Liver (tissue), 9 donors: ENCODE measurements around the gene FN3K. TPM values are rescaled to one million over a fixed set of nuclear protein-coding genes. Genes with fewer than 3 reads are reported as not detected.

Source experiments
- DNase-seq: peaks from one replicate; pipeline ENCODE4 v3.0.0-alpha.2; 2017; ENCODE audit warnings: low spot score
- H3K27ac ChIP-seq, 2 donors: one replicate each; pipeline ENCODE4 v1.7.0; 2013; ENCODE audit warnings: inconsistent platforms in 2 of 2, low read length in 2 of 2, control low read depth in 1 of 2, low read depth in 1 of 2, mild to moderate bottlenecking in 1 of 2
- H3K27me3 ChIP-seq, 4 donors: one replicate each; pipeline versions ENCODE4 v1.6.1 to v1.7.0; 2013; ENCODE audit warnings: low read length in 3 of 4, inconsistent platforms in 1 of 4, mild to moderate bottlenecking in 1 of 4, moderate library complexity in 1 of 4; ENCODE audit not compliant: control insufficient read depth in 4 of 4, insufficient read depth in 4 of 4
- H3K36me3 ChIP-seq, 4 donors: one replicate each; pipeline versions ENCODE4 v1.6.1 to v1.7.0; 2013; ENCODE audit warnings: low read length in 3 of 4, mild to moderate bottlenecking in 3 of 4, low read depth in 1 of 4, moderate library complexity in 1 of 4; ENCODE audit not compliant: control insufficient read depth in 4 of 4, insufficient read depth in 3 of 4
- H3K4me1 ChIP-seq, 4 donors: one replicate each; pipeline versions ENCODE4 v1.6.1 to v1.7.0; 2013; ENCODE audit warnings: low read length in 3 of 4, mild to moderate bottlenecking in 3 of 4, moderate library complexity in 1 of 4; ENCODE audit not compliant: control insufficient read depth in 4 of 4, insufficient read depth in 4 of 4
- H3K4me3 ChIP-seq, 3 donors: one replicate each; pipeline versions ENCODE4 v1.6.1 to v1.7.0; 2013; ENCODE audit warnings: low read length in 3 of 3, control low read depth in 1 of 3, low read depth in 1 of 3, mild to moderate bottlenecking in 1 of 3
- H3K9ac ChIP-seq, 2 donors: one replicate each; pipeline ENCODE4 v1.7.0; 2013; ENCODE audit warnings: low read length in 2 of 2, mild to moderate bottlenecking in 2 of 2, moderate library complexity in 2 of 2, control low read depth in 1 of 2, low read depth in 1 of 2
- H3K9me3 ChIP-seq, 4 donors: one replicate each; pipeline versions ENCODE4 v1.6.1 to v1.7.0; 2013; ENCODE audit warnings: low read length in 3 of 4; ENCODE audit not compliant: control insufficient read depth in 4 of 4
- ATF3 ChIP-seq: IDR thresholded peaks from 2 replicates; pipeline ENCODE4 v1.6.1; 2016; ENCODE audit warnings: antibody characterized with exemption
- CTCF ChIP-seq: fragments of 150-350 bp; IDR thresholded peaks from 2 replicates; pipeline ENCODE4 v1.5.1; 2017; ENCODE audit warnings: improper control_type of control experiment, low read depth, low read length; ENCODE audit not compliant: missing input control
- EGR1 ChIP-seq, 2 donors: IDR thresholded peaks; 2 replicates each; pipeline ENCODE4 v1.6.1; 2016 to 2018; ENCODE audit warnings: antibody characterized with exemption in 2 of 2, low read depth in 2 of 2
- FOXA1 ChIP-seq: IDR thresholded peaks from 2 replicates; pipeline ENCODE4 v1.6.1; 2016; ENCODE audit warnings: antibody characterized with exemption
- FOXA2 ChIP-seq: IDR thresholded peaks from 2 replicates; pipeline ENCODE4 v1.6.1; 2016; ENCODE audit warnings: antibody characterized with exemption
- GABPA ChIP-seq, 2 donors: IDR thresholded peaks in 1 of 2; conservative IDR thresholded peaks in 1 of 2; 2 replicates each; pipeline ENCODE4 v1.6.1; 2016; ENCODE audit warnings: antibody characterized with exemption in 2 of 2, mild to moderate bottlenecking in 1 of 2, moderate library complexity in 1 of 2
- HNF4A ChIP-seq, 2 donors: conservative IDR thresholded peaks; 2 replicates each; pipeline ENCODE4 v1.6.1; 2016; ENCODE audit warnings: antibody characterized with exemption in 2 of 2, mild to moderate bottlenecking in 2 of 2
- HNF4G ChIP-seq: IDR thresholded peaks from 2 replicates; pipeline ENCODE4 v1.6.1; 2016; ENCODE audit warnings: antibody characterized with exemption
- JUND ChIP-seq, 2 donors: IDR thresholded peaks; 2 replicates each; pipeline ENCODE4 v1.6.1; 2016; ENCODE audit warnings: antibody characterized with exemption in 2 of 2
- MAX ChIP-seq: IDR thresholded peaks from 2 replicates; pipeline ENCODE4 v1.6.1; 2016; ENCODE audit warnings: antibody characterized with exemption
- NR2F2 ChIP-seq: IDR thresholded peaks from 2 replicates; pipeline ENCODE4 v1.6.1; 2016; ENCODE audit warnings: antibody characterized with exemption
- RAD21 ChIP-seq, 2 donors: IDR thresholded peaks; 2 replicates each; pipeline ENCODE4 v1.6.1; 2016; ENCODE audit warnings: antibody characterized with exemption in 2 of 2, mild to moderate bottlenecking in 2 of 2
- REST ChIP-seq: IDR thresholded peaks from 2 replicates; pipeline ENCODE4 v1.6.1; 2016; ENCODE audit warnings: antibody characterized with exemption, mild to moderate bottlenecking
- RXRA ChIP-seq, 2 donors: IDR thresholded peaks; 2 replicates each; pipeline ENCODE4 v1.6.1; 2017 to 2018; ENCODE audit warnings: antibody characterized with exemption in 2 of 2, mild to moderate bottlenecking in 1 of 2
- SP1 ChIP-seq: IDR thresholded peaks from 2 replicates; pipeline ENCODE4 v1.6.1; 2018; ENCODE audit warnings: antibody characterized with exemption, mild to moderate bottlenecking
- TAF1 ChIP-seq: conservative IDR thresholded peaks from 2 replicates; pipeline ENCODE4 v1.6.1; 2016; ENCODE audit warnings: antibody characterized with exemption, mild to moderate bottlenecking
- YY1 ChIP-seq: IDR thresholded peaks from 2 replicates; pipeline ENCODE4 v1.6.1; 2016; ENCODE audit warnings: antibody characterized with exemption, mild to moderate bottlenecking
- WGBS: extraction: QIAGEN DNeasy Blood & Tissue Kit; methylation state at CpG from one replicate; pipeline ENCODE4 v1.1.7; 2013; 5-methylcytosine and 5-hydroxymethylcytosine counted together
- polyA plus RNA-seq, 2 donors: library from polyadenylated mRNA; stranded (reverse) in 1 of 2; unstranded in 1 of 2; fragments of 200-250 nt in 1 of 2; fragments of >200 nt in 1 of 2; fragmentation: Nextera tagmentation in 1 of 2; extraction: Ambion mirVana in 1 of 2; gene quantifications; one replicate each; pipeline versions ENCODE4 v1.2.1 to v1.2.3, GENCODE V29; 2013 to 2015
- total RNA-seq, 2 donors: library from RNA; depleted of rRNA; stranded (reverse); fragments of >200 nt; gene quantifications; one replicate each; pipeline ENCODE4 v1.2.3, GENCODE V29; 2014
- donor health status: healthy.
- donor health status: healthy.
- donor health status: healthy.
- donor health status: healthy.
- donor health status: healthy.

The FN3K gene
- total and polyA plus RNA-seq, 4 donors, result 18.4 to 28.7 (median 22.9) TPM

GRCh38 chr17:82691714-82692113, 43.7 kb upstream of the FN3K start:
- Histone ChIP-seq H3K27me3 (no peaks in the 10 kb centered on the region), H3K4me1 (peaks cover under 1 to 13% (median 5%) of the 10 kb centered on the region in 4 donors), H3K4me3 (no peak overlapping the region), H3K9me3 (peaks cover 0 to 6% (median 2%) of the 10 kb centered on the region in 4 donors), H3K9ac (no peak overlapping the region), H3K27ac (no peak overlapping the region), H3K36me3 (no peaks in the 10 kb centered on the region)
- DNase-seq, result no peak
- no peak for TF ChIP-seq NR2F2
- no peak for TF ChIP-seq EGR1 (IDR thresholded peaks at IDR 0.05; ENCODE audit: low read depth in 2 of 2)
- TF ChIP-seq RAD21 (IDR thresholded peaks at IDR 0.05), result no peak
- no peak for TF ChIP-seq REST
- TF ChIP-seq ATF3, result no peak
- no peak for TF ChIP-seq HNF4A (conservative IDR thresholded peaks at IDR 0.05)
- TF ChIP-seq HNF4G, result no peak
- TF ChIP-seq GABPA (IDR thresholded peaks at IDR 0.05 in 1 of 2, conservative IDR thresholded peaks at IDR 0.05 in 1 of 2), result no peak
- TF ChIP-seq TAF1, result no peak
- no peak for TF ChIP-seq CTCF
- TF ChIP-seq FOXA2, result no peak
- no peak for TF ChIP-seq JUND (IDR thresholded peaks at IDR 0.05)
- TF ChIP-seq FOXA1, result no peak
- TF ChIP-seq RXRA (IDR thresholded peaks at IDR 0.05), result no peak
- no peak for TF ChIP-seq SP1
- no peak for TF ChIP-seq MAX
- 95% methylated on average over 14 of the region's 17 CpGs for WGBS

GRCh38 chr17:82692268-82692667, 43.1 kb upstream of the FN3K start:
- Histone ChIP-seq H3K9ac (no peak overlapping the region), H3K4me3 (no peak overlapping the region), H3K4me1 (peaks cover 0 to 13% (median 7%) of the 10 kb centered on the region in 4 donors), H3K36me3 (no peaks in the 10 kb centered on the region), H3K27me3 (no peaks in the 10 kb centered on the region), H3K9me3 (peaks cover 0 to 6% (median 2%) of the 10 kb centered on the region in 4 donors), H3K27ac (no peak overlapping the region)
- WGBS, result 88% methylated on average over 16 of the region's 16 CpGs
- TF ChIP-seq RXRA (IDR thresholded peaks at IDR 0.05) (no peak), RAD21 (IDR thresholded peaks at IDR 0.05) (no peak), NR2F2 (no peak), JUND (IDR thresholded peaks at IDR 0.05) (no peak), SP1 (no peak), YY1 (no peak), HNF4A (conservative IDR thresholded peaks at IDR 0.05) (no peak), MAX (no peak), REST (no peak)
- DNase-seq, result no peak
